Frontal cortex (tissue), 4 donors: ENCODE results near the gene GPR152. TPM values are rescaled to one million over a fixed set of nuclear protein-coding genes. Genes with fewer than 3 reads are reported as not detected.
A peak's percentile ranks its signal among the peaks of the same experiment; 100 is the strongest.
"Not testable (repeated sequence)": the region's sequence is repeated elsewhere in the genome, so short reads cannot be mapped to it uniquely, and the experiment has no call there.

Experiments
- DNase-seq, 2 donors: peaks; one replicate each; pipeline ENCODE4 v3.0.0; 2012; ENCODE audit warnings: low spot score in 2 of 2
- FAIRE-seq: peaks from 2 replicates; lab custom pipeline; 2012; peaks lifted over from hg19 to GRCh38; lab: Jason Lieb, UNC
- total RNA-seq: library from RNA; depleted of rRNA; stranded (reverse); fragments of >200 nt; gene quantifications from one replicate; pipeline ENCODE4 v1.2.3, GENCODE V29; 2014
- donor health status: control.
- donor health status: control.
- donor health status: control.

Gene GPR152
- total RNA-seq, 1 donor from 2014 or later = not detected

DNA sequence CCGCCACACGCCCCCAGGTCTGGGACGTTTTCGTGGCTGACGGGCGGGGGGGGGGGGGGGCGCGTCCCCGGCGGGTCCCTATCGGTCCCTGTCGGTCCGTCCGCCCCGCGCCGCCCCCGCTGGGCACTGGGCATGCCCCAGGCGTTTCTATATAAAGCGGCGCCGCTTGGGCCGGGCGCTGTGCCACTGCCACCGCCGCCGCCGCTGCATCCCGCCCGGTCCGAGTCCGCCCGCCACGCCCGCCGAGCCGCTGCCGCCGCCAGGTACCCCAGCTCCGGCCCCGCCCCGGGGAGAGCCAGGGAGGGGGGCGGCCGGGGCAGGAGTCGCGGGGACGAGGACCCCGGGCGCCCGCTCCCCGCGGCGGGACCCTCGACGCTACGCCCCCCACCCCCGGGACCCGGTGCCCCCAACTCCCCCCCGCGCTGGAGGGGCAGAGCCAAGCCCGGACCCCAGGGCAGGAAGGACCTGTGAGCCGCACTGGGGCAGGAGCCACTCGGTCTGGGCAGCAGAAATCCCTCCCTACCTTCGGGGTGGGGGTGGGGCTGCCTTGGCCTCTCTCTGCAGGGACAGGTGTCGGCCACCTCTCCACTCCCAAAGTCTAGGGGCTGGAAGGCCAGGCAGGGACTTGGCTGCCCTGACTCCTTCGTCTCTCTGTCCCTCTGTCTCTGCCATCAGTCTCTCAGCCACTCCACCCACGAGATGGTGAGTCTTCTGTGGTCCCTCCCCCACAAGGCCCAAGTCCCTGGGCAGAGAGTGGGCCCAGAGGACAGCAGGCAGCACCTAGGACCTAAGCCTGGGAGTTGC lies 36.8 kb downstream of the GPR152 start, which contains the start of gene CARNS1:
Gene CARNS1 (plus strand): TSS at position 178 of the 804 bp plus-strand sequence. CDS start 522 bp downstream, at position 700.
- FAIRE-seq (no peak), DNase-seq (peak; percentile 64 to 77)

DNA sequence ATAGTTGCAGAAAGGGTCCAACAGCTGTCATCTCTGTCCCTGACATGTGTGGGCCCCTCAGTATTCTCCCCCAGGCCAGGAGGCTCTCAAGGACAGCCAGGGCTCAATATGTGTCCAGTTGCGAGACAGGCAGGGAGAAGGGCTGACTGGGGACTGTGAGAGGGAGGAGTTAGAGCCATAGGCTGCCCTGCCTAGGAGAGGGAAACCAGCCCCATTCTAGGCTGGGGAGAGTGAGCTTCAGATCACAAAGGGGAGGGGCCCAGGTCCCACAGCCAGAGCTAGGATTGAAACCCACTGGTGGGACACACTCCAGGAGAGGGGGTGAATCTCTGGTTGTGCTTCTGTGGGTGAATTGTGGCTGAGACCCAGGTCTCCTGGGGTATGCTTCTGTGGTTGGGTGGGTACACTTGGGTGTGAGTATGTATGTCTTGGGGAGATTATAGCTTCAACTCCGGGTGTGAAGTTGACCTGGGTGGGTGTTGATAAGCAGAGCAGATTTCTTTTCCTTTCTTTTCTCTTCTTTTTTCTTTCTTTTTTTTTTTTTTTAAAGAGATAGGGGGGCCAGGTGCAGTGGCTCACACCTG lies 39.2 kb downstream of the GPR152 start:
- no peak for FAIRE-seq
- no peak for DNase-seq

GRCh38 chr11:67412495-67413179 lies 39.9 kb downstream of the GPR152 start:
- FAIRE-seq = no peak

DNA sequence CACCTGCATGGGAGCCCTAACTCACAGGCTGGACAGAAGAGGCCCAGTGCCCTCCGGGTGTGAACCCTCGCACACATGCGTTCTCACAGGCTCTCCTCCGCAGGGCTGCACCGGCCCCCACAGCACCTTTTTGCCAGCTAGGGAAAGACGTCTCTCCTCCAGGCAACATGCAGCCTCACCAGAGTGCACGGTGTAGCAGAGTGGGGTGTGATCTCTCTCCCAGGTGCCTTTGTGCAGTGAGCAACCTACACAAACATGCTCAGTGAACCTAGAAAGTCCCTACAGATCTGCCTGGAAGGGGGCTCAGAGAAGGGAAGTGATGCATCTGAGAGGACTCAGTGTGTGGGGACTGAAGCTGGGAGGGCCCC lies 40.8 kb downstream of the GPR152 start:
- no peak for DNase-seq
- FAIRE-seq = no peak

More at GRCh38 chr11:67412495-67413179, 39.9 kb downstream of the GPR152 start:
- no peak for DNase-seq

- FAIRE-seq (no peak), DNase-seq (no peak)
These were observed 41.3 kb downstream of the GPR152 start for GRCh38 chr11:67410984-67411784.

GRCh38 chr11:67410369-67410831 lies 42.1 kb downstream of the GPR152 start:
- FAIRE-seq (no peak), DNase-seq (peak; percentile 58 to 80)

DNA sequence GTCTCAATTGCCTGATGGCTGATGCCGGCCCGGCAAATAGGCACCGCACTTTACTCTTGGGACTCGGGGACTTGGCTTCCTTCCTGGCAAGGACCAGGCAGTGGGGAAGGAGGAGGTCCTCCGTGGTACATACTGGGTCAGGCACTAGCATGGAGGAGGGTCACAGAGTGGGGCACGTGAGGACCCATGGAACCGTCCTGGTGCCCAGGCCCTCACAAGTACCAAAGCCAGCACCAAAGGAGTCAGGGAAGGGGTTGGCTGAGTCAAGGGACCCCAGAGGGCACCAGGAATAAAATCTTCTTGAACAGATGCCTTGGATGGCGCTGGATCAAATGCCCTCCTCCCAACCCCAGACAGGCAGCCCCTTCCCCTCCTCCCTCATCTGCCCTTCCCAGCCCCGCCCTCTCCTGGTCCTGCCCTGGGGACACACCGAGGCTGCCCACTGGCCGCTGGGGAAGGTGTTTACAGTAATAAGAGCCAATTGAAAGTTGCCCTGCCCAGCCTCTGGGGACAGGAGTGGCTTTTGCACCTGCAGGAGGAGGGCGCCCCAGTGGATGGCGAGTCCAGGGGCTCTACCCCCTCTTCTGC lies 42.7 kb downstream of the GPR152 start:
- no peak for FAIRE-seq
- DNase-seq = no peak

DNA sequence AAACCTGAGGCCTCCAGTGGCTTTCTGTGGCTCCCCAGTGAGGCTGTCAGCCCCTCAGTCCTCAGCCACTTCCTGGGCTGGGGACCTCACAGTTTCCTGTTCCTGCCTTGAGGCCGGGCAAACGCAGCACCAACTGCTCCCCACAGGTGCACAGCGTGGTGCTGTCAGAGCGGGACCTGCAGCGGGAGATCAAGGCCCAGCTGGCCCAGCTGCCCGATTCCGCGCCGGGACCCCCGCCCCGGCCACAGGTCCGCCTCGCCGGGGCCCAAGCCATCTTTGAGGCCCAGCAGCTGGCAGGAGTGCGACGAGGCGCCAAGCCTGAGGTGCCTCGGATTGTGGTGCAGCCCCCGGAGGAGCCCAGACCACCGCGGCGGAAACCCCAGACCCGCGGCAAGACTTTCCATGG lies 43.3 kb downstream of the GPR152 start:
- DNase-seq = no peak
- no peak for FAIRE-seq

DNA sequence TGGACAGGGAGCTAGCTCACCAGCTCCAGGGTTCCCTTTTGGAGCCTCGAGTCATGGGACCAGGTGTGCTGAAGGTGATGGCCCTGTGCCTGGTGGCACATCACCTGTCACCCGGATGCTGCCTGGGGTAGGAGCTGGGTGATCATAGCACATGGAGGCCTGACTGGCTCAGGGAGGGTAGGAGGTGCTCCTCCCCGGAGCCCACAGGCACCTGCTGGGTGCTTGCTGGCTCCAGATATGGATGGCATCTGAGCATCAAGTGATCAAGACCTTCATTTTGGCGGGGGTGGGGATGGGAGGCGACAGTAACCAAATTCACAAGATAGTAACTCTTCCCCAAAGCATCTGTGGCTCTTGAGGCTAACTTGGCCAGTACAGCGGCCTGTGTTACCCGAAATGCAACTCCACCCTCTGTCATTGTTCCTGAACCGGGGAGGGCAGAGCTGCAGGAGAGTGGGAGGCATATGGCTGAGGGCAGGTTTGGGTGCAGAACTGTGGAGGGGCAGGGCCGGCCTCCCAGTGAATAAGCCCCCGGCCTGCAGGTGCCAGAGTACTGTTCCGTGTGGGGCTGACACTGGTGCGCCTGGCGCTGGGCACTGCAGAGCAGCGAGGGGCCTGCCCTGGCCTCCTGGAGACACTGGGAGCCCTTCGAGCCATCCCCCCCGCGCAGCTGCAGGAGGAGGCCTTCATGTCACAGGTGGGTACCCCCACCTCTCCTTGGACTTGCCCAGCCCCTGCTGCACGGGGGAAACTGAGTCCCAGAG lies 43.9 kb downstream of the GPR152 start:
- no peak for FAIRE-seq

GRCh38 chr11:67407688-67408163 lies 44.8 kb downstream of the GPR152 start:
- FAIRE-seq (no peak), DNase-seq (no peak)

More for the DNA sequence above, 43.9 kb downstream of the GPR152 start:
- no peak for DNase-seq

- FAIRE-seq = no peak
- DNase-seq = peak; percentile 71 to 76
These were observed 45.4 kb downstream of the GPR152 start for GRCh38 chr11:67406969-67407687.

DNA sequence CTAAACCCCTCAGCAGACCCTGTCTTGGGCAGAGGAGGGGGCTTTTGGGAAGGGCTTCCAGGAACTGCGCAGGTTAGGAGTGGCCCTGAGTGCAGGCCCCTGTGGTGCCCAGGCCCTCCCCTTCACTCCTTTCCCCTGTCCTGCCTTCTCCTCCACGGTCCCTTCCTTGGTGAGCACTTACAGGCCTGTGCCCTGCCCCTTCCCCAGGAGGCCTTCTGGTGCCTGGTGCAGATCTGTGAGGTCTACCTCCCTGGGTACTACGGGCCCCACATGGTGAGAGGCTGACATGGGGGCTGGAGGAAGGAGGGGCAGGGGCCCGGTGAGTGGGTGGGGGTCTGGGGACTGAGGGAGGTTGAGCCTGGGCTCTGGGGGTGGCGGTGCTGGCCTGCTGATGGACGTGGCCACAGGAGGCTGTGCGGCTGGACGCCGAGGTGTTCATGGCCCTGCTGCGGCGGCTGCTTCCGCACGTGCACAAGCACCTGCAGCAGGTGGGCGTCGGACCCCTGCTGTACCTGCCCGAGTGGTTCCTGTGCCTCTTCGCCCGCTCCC lies 46.0 kb downstream of the GPR152 start:
- no peak for FAIRE-seq
- no peak for DNase-seq

DNA sequence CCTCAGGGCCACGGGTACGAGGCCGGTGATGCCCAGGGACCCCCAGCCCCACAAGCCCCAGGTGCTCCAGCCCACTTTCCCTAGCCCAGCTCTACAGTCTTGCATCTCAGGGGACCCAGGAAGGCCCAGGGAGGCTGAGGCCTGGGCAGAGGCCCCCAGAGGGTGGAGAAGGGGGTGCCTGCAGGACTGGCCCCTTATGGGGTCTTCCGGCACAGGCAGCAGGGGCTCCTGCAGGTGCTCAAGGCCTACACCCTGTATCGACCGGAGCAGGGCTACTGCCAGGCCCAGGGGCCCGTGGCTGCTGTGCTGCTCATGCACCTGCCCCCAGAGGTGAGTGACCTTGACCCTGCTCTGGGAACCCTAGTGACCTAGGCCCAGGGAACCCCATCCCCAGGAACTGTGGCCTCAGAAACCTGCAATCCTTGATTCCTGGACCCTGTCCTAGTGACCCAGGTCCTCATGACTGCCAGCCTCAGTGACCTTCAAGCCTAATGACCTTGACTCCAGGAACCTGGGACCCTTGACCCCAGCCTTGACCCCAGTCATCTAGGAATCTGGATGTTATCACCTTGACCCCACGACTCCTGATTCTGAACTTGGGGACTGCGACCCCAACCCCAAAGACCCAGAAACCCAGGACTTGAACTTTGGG lies 46.7 kb downstream of the GPR152 start:
- no peak for FAIRE-seq
- DNase-seq = no peak

DNA sequence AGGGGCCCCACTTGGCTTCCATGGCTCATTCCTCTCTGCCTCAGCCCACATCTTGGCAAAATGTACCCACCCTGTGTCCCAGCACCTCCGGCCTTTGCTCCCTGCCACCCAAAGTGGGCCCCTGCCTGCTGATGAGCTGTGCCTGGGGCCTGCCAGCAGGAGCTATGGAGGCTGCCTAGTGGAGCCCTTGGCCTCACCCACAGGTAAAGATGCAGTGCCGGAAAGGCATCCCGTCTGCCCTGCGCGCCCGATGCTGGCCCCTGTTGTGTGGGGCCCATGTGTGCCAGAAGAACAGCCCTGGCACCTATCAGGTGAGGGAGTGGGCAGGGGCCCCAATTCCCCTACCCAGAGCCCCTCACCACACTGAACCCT lies 47.3 kb downstream of the GPR152 start:
- FAIRE-seq = no peak
- no peak for DNase-seq

GRCh38 chr11:67404515-67405195 lies 47.9 kb downstream of the GPR152 start:
- FAIRE-seq (no peak), DNase-seq (no peak)

GRCh38 chr11:67403085-67403484 lies 49.4 kb downstream of the GPR152 start:
- FAIRE-seq, DNase-seq: not testable (repeated sequence)
